Naive thymus-derived CD8-positive, alpha-beta T cell (primary cell): ENCODE measurements around the gene C13orf42. TPM values are rescaled to one million over a fixed set of nuclear protein-coding genes. Genes with fewer than 3 reads are reported as not detected.

Experiments
- ATAC-seq, 2 donors: fragments of 150-1000 bp; cut with Tn5 transposase in 1 of 2; sonication (Bioruptor Pico), chemical (Tn5 transposase) in 1 of 2; 1 replicate in 1 of 2; 2 replicates in 1 of 2; pipeline ENCODE4 v1.10.0; 2021; ENCODE audit warnings: mild to moderate bottlenecking in 2 of 2, moderate library complexity in 2 of 2
- POLR2A ChIA-PET: fragments of 350-600 bp; sonication (Branson Sonifier 250); formaldehyde crosslinking; loops from one replicate; lab custom pipeline; 2021; ENCODE audit warnings: antibody characterized with exemption; lab: Charles Lee
- DNase-seq, 10 donors: peaks; one replicate each; pipeline versions ENCODE4 v3.0.0 to v3.0.0-alpha.2; 2020 to 2022
- H3K27ac Mint-ChIP-seq, 10 donors: one replicate each; pipeline ENCODE4 v1.8.0; 2020 to 2022; ENCODE audit warnings: mild to moderate bottlenecking in 10 of 10, mixed read lengths in 10 of 10, moderate library complexity in 4 of 10, inconsistent platforms in 1 of 10
- H3K27me3 Mint-ChIP-seq, 5 donors: one replicate each; pipeline ENCODE4 v1.8.0; 2021 to 2022; ENCODE audit warnings: mixed read lengths in 5 of 5
- H3K36me3 Mint-ChIP-seq, 3 donors: one replicate each; pipeline ENCODE4 v1.8.0; 2020 to 2022; ENCODE audit warnings: mixed read lengths in 3 of 3, mild to moderate bottlenecking in 2 of 3, inconsistent platforms in 1 of 3
- H3K4me1 Mint-ChIP-seq, 4 donors: one replicate each; pipeline ENCODE4 v1.8.0; 2021 to 2022; ENCODE audit warnings: mixed read lengths in 4 of 4
- H3K4me3 Mint-ChIP-seq, 10 donors: one replicate each; pipeline ENCODE4 v1.8.0; 2020 to 2022; ENCODE audit warnings: mild to moderate bottlenecking in 10 of 10, mixed read lengths in 10 of 10, moderate library complexity in 6 of 10, inconsistent platforms in 1 of 10
- H3K9me3 Mint-ChIP-seq, 9 donors: one replicate each; pipeline ENCODE4 v1.8.0; 2020 to 2022; ENCODE audit warnings: mixed read lengths in 9 of 9, mild to moderate bottlenecking in 3 of 9, inconsistent platforms in 1 of 9, moderate library complexity in 1 of 9
- polyA plus RNA-seq, 3 donors: library from polyadenylated mRNA; unstranded; fragments of 300-500 nt; fragmentation: Illumina TruSeq; gene quantifications; one replicate each; pipeline ENCODE4 v1.2.3, GENCODE V29; 2021
- total RNA-seq, 8 experiments: library from RNA in 2 of 8; stranded (reverse) in 2 of 8; gene quantifications; one replicate each; pipeline ENCODE4 v1.2.3 and lab custom pipeline; 2021 to 2026

C13orf42 gene
- total and polyA plus RNA-seq, 5 experiments from 2014 or later: not detected

DNA sequence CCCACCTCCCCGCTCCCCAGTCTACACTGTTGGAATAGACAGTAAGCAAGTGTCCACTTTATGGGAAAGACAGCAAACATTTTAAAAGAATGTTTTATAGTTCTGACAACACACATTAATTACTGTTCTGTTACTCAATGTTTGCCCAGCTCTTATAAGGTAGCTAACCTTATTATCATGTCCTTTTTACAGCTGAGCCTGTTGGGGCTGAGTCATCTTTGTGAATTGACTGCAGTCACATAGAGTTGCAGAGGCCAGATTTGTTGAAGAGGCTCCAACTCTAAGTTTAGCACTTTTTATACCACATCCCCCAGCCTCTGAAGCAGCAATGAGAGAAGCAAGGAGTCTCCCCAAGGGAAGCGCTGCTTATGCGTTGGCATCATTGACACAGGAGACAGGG lies 76.2 kb downstream of the C13orf42 start:
- no peaks in the 10 kb centered on the region for H3K27me3 Mint-ChIP-seq
- POLR2A ChIA-PET: no interaction called here
- no peak for ATAC-seq

GRCh38 chr13:51033421-51034185 lies 77.5 kb downstream of the C13orf42 start:
- no peaks in the 10 kb centered on the region for H3K36me3 Mint-ChIP-seq
- H3K4me3 Mint-ChIP-seq: no peak overlapping the region
- POLR2A ChIA-PET: no interaction called here
- no peak for DNase-seq
- H3K27me3 Mint-ChIP-seq: no peaks in the 10 kb centered on the region
- H3K27ac Mint-ChIP-seq: no peak overlapping the region
- H3K9me3 Mint-ChIP-seq: no peaks in the 10 kb centered on the region
- no peak for ATAC-seq
- H3K4me1 Mint-ChIP-seq: peaks cover 0 to 2% (median 0%) of the 10 kb centered on the region in 4 donors

More for the DNA sequence above, 76.2 kb downstream of the C13orf42 start:
- no peak for DNase-seq
- Mint-ChIP-seq H3K36me3 (no peaks in the 10 kb centered on the region), H3K27ac (no peak overlapping the region), H3K4me1 (peaks cover 0 to 2% (median 0%) of the 10 kb centered on the region in 4 donors), H3K9me3 (no peaks in the 10 kb centered on the region), H3K4me3 (no peak overlapping the region)

GRCh38 chr13:51032831-51033230 lies 78.2 kb downstream of the C13orf42 start:
- POLR2A ChIA-PET: no interaction called here

More at GRCh38 chr13:51032831-51033230, 78.2 kb downstream of the C13orf42 start:
- H3K36me3 Mint-ChIP-seq: no peaks in the 10 kb centered on the region
- H3K27ac Mint-ChIP-seq: no peak overlapping the region
- DNase-seq: no peak
- H3K9me3 Mint-ChIP-seq: no peaks in the 10 kb centered on the region
- no peak for ATAC-seq
- H3K4me3 Mint-ChIP-seq: no peak overlapping the region
- peaks cover 0 to 4% (median 1%) of the 10 kb centered on the region in 5 donors for H3K27me3 Mint-ChIP-seq
- H3K4me1 Mint-ChIP-seq: peaks cover 0 to 2% (median 0%) of the 10 kb centered on the region in 4 donors

Other genes starting within 250 kb of the C13orf42 start
- gene RNASEH2B, start 201.5 kb downstream of the C13orf42 start, total RNA-seq: 10 to 100 TPM; 78.5 to 98.3 TPM
- 100 to 1,000 TPM; 101 to 118 (median 113) TPM for gene RNASEH2B, start 201.5 kb downstream of the C13orf42 start, polyA plus RNA-seq
- gene FAM124A, start 111.1 kb upstream of the C13orf42 start, total RNA-seq: not detected
- gene FAM124A, start 111.1 kb upstream of the C13orf42 start, polyA plus RNA-seq: under 1 TPM in 1 of 3 donors, not detected in 2; 0.07 TPM
- gene SERPINE3, start 228.4 kb upstream of the C13orf42 start, total RNA-seq: not detected
- gene SERPINE3, start 228.4 kb upstream of the C13orf42 start, polyA plus RNA-seq: not detected